Caco-2 (cell line): Measurements from ENCODE around the gene CGNL1. TPM values are rescaled to one million over a fixed set of nuclear protein-coding genes. Genes with fewer than 3 reads are reported as not detected.
A peak's percentile ranks its signal among the peaks of the same experiment; 100 is the strongest.

ENCODE experiments used
- BruUV-seq: library from RNA; stranded (reverse); fragments of 400-500 nt; replicated peaks from 2 replicates; lab custom pipeline; 2021; lab: Mats Ljungman, UMichigan
- CTCF ChIA-PET: fragments of 300-600 bp; sonication (Branson Sonifier 250); formaldehyde crosslinking; loops from one replicate; lab custom pipeline; 2022; ENCODE audit warnings: antibody characterized with exemption; lab: Charles Lee
- POLR2A ChIA-PET: fragments of 300-600 bp; sonication (Branson Sonifier 250); formaldehyde crosslinking; loops from one replicate; lab custom pipeline; 2022; ENCODE audit warnings: antibody characterized with exemption; lab: Charles Lee
- DNase-seq, 2 experiments: peaks; one replicate each; pipeline versions ENCODE4 v3.0.0 to v3.0.0-alpha.2; 2020 to 2022
- H3K27me3 ChIP-seq: replicated peaks from 2 replicates; pipeline ENCODE4 v1.6.0; 2011; ENCODE audit warnings: low read length; ENCODE audit not compliant: control insufficient read depth, insufficient read depth
- H3K36me3 ChIP-seq: 2 replicates; pipeline ENCODE4 v1.5.1; 2011; ENCODE audit warnings: low read length; ENCODE audit not compliant: control insufficient read depth, insufficient read depth
- H3K4me1 ChIP-seq: fragments of 250-450 bp; sonication (Bioruptor Pico); 2 replicates; pipeline ENCODE4 v1.5.1; 2020; ENCODE audit warnings: mild to moderate bottlenecking
- H3K4me3 ChIP-seq: 2 replicates; pipeline ENCODE4 v1.5.1; 2011; ENCODE audit warnings: low read depth, mild to moderate bottlenecking, control low read depth, low read length
- H3K9me3 ChIP-seq: fragments of 250-450 bp; sonication (Bioruptor Pico); 2 replicates; pipeline ENCODE4 v1.5.1; 2020; ENCODE audit warnings: mild to moderate bottlenecking, moderate library complexity
- H3K27ac Mint-ChIP-seq: one replicate; pipeline ENCODE4 v1.8.0; 2022; ENCODE audit warnings: mixed read lengths; ENCODE audit not compliant: unreplicated experiment
- H3K27me3 Mint-ChIP-seq: one replicate; pipeline ENCODE4 v1.8.0; 2022; ENCODE audit warnings: mixed read lengths; ENCODE audit not compliant: insufficient read depth, unreplicated experiment
- H3K36me3 Mint-ChIP-seq: one replicate; pipeline ENCODE4 v1.8.0; 2022; ENCODE audit warnings: mild to moderate bottlenecking, mixed read lengths; ENCODE audit not compliant: insufficient read depth, unreplicated experiment
- H3K4me1 Mint-ChIP-seq: one replicate; pipeline ENCODE4 v1.8.0; 2022; ENCODE audit warnings: low read depth, mixed read lengths; ENCODE audit not compliant: unreplicated experiment
- H3K4me3 Mint-ChIP-seq: one replicate; pipeline ENCODE4 v1.8.0; 2022; ENCODE audit warnings: mild to moderate bottlenecking, moderate library complexity, mixed read lengths; ENCODE audit not compliant: unreplicated experiment
- H3K9me3 Mint-ChIP-seq: one replicate; pipeline ENCODE4 v1.8.0; 2022; ENCODE audit warnings: mixed read lengths; ENCODE audit not compliant: unreplicated experiment
- intact Hi-C: fragments of 100-400 bp; cut with micrococcal nuclease; formaldehyde crosslinking; loops from one replicate; pipeline ENCODE4 v1.10.0; 2022; ENCODE audit not compliant: unreplicated experiment
- total RNA-seq: library from RNA; stranded (reverse); gene quantifications from 2 replicates; pipeline ENCODE4 v1.2.3, GENCODE V29; 2022
- TF ChIP-seq, protein P1 (sequence below), 2 experiments: fragments of 200-600 bp in 1 of 2; IDR thresholded peaks; 1 replicate in 1 of 2; 2 replicates in 1 of 2; pipeline versions ENCODE4 v1.5.1 to v1.8.0; 2011 to 2022; ENCODE audit warnings: antibody characterized with exemption in 1 of 2, control low read depth in 1 of 2, inconsistent platforms in 1 of 2, low read depth in 1 of 2, low read length in 1 of 2, mild to moderate bottlenecking in 1 of 2, moderate library complexity in 1 of 2; ENCODE audit not compliant: insufficient read depth in 1 of 2, severe bottlenecking in 1 of 2, unreplicated experiment in 1 of 2

CGNL1 gene
- total RNA-seq, 1 experiment from 2014 or later = 8.3 TPM

DNA sequence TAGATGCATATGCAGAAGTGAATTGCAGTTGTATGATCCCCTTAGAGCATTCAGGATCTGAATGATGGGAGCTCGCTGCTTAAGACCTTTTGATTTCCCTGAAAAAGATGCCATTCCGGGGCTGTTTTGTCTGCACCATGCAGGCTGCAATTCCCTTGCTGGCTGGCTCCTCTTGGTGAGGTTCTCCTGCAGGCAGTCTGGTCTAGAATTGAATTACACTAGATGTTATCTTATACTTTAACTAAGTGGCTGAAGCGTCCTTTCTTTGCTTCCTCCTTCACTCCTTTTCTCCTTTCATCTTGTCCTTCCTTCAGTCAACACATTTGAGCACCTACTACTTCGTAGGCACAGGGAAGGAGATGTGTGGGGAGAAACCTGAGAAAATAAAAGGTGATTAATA lies 196.8 kb downstream of the CGNL1 start:
- ChIA-PET CTCF (no interaction called here), POLR2A (no interaction called here)
- no peak for DNase-seq
- TF ChIP-seq, protein P1, sequence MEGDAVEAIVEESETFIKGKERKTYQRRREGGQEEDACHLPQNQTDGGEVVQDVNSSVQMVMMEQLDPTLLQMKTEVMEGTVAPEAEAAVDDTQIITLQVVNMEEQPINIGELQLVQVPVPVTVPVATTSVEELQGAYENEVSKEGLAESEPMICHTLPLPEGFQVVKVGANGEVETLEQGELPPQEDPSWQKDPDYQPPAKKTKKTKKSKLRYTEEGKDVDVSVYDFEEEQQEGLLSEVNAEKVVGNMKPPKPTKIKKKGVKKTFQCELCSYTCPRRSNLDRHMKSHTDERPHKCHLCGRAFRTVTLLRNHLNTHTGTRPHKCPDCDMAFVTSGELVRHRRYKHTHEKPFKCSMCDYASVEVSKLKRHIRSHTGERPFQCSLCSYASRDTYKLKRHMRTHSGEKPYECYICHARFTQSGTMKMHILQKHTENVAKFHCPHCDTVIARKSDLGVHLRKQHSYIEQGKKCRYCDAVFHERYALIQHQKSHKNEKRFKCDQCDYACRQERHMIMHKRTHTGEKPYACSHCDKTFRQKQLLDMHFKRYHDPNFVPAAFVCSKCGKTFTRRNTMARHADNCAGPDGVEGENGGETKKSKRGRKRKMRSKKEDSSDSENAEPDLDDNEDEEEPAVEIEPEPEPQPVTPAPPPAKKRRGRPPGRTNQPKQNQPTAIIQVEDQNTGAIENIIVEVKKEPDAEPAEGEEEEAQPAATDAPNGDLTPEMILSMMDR (IDR thresholded peaks at IDR 0.05; ENCODE audit: insufficient read depth in 1 of 2, low read depth in 1 of 2, low read length in 1 of 2, severe bottlenecking in 1 of 2, unreplicated experiment in 1 of 2) = no peak
- no peak overlapping the region for H3K4me3 Mint-ChIP-seq
- H3K27ac Mint-ChIP-seq = no peak overlapping the region
- no peaks in the 10 kb centered on the region for H3K36me3 Mint-ChIP-seq
- BruUV-seq = no TSS peak
- intact Hi-C loops = no loop called here
- peaks cover 8% of the 10 kb centered on the region for H3K4me1 Mint-ChIP-seq
- no peaks in the 10 kb centered on the region for H3K9me3 ChIP-seq
- no peaks in the 10 kb centered on the region for H3K9me3 Mint-ChIP-seq
- no peaks in the 10 kb centered on the region for H3K36me3 ChIP-seq
- H3K27me3 Mint-ChIP-seq = no peaks in the 10 kb centered on the region
- no peaks in the 10 kb centered on the region for H3K27me3 ChIP-seq
- H3K4me3 ChIP-seq = no peak overlapping the region
- H3K4me1 ChIP-seq = peaks cover 7% of the 10 kb centered on the region

DNA sequence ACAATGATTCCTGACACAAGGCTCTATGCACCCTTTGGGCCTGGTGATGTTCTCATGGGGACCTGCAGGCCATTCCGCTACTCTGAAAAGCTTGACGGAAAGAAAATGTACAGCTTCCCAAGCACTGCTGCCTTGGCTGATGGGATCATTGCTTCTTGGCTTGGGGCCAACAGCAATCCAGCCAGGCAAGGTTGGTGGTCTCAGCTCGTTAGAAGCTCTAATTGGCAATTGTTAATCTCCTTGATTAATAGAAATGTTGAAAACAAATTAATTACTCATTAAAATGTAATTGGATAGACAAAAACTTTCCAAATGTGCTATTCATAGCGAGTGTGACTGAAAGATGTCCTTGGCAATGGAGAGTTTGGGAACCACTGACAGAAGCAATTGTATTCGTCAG lies 199.1 kb downstream of the CGNL1 start:
- TF ChIP-seq, protein P1 (IDR thresholded peaks at IDR 0.05; ENCODE audit: insufficient read depth in 1 of 2, low read depth in 1 of 2, low read length in 1 of 2, severe bottlenecking in 1 of 2, unreplicated experiment in 1 of 2) = no peak
- no peak overlapping the region for H3K4me3 ChIP-seq
- ChIA-PET CTCF (no interaction called here), POLR2A (no interaction called here)
- no peaks in the 10 kb centered on the region for H3K36me3 ChIP-seq
- H3K27ac Mint-ChIP-seq = no peak overlapping the region
- peaks cover 30% of the 10 kb centered on the region for H3K4me1 Mint-ChIP-seq
- DNase-seq = no peak
- no peaks in the 10 kb centered on the region for H3K27me3 Mint-ChIP-seq
- peaks cover 29% of the 10 kb centered on the region for H3K4me1 ChIP-seq
- no peaks in the 10 kb centered on the region for H3K27me3 ChIP-seq
- no peaks in the 10 kb centered on the region for H3K9me3 Mint-ChIP-seq
- intact Hi-C loops = no loop called here
- H3K9me3 ChIP-seq = no peaks in the 10 kb centered on the region
- H3K36me3 Mint-ChIP-seq = no peaks in the 10 kb centered on the region
- H3K4me3 Mint-ChIP-seq = no peak overlapping the region
- BruUV-seq = no TSS peak

DNA sequence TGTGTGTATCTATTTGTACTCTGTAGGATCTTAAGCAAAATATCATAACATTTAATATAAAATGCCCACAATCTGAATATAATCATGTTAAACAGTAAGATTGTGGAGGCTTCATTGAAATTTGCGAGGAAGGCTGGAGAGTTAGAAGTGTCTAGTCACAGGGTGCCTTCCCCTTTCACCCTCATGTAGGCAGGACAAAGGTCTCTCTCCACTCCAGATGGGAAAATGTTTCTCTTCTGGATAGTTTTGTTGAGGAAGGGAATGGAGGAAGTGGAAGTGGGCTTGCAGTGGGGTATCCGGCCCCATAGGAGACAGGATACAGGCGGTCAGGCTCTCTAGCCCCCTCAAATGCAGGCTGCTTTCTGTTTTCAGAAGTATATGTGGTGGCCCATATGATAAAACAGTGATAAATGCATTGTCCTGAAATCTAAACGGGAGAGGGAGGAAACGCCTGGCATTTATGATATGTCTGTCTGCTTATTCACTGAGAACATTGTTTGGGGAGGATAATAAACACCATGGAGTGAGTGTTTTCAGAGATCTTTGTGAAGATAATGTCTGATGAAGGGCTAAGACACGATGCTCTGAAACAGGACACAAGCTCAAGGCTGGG lies 202.1 kb downstream of the CGNL1 start:
- CTCF ChIA-PET = no interaction called here
- BruUV-seq = no TSS peak
- POLR2A ChIA-PET = interaction anchor here (0.5 kb wide), 1 partner anchor 992 kb away, joined by 3 read pairs; no protein-coding TSS in a partner anchor
- no peak for DNase-seq
- Mint-ChIP-seq H3K4me1 (peaks cover 43% of the 10 kb centered on the region), H3K4me3 (no peak overlapping the region), H3K27ac (peak overlapping the region; percentile 36), H3K27me3 (no peaks in the 10 kb centered on the region), H3K9me3 (peaks cover 12% of the 10 kb centered on the region), H3K36me3 (peaks cover 4% of the 10 kb centered on the region)
- Histone ChIP-seq H3K4me3 (no peak overlapping the region), H3K36me3 (no peaks in the 10 kb centered on the region), H3K4me1 (peaks cover 49% of the 10 kb centered on the region), H3K9me3 (peaks cover 18% of the 10 kb centered on the region), H3K27me3 (no peaks in the 10 kb centered on the region)
- TF ChIP-seq, protein P1 (IDR thresholded peaks at IDR 0.05; ENCODE audit: insufficient read depth in 1 of 2, low read depth in 1 of 2, low read length in 1 of 2, severe bottlenecking in 1 of 2, unreplicated experiment in 1 of 2) = no peak
- intact Hi-C loops = no loop called here
